Smooth muscle cell (in vitro differentiated cells): Measurements from ENCODE around the gene TNFRSF8. TPM values are rescaled to one million over a fixed set of nuclear protein-coding genes. Genes with fewer than 3 reads are reported as not detected.

Source experiments
- DNase-seq: peaks from one replicate; lab custom pipeline; 2025; ENCODE audit not compliant: unreplicated experiment; lab: John Stamatoyannopoulos, UW
- H2AFZ ChIP-seq: fragments of 200-600 bp; sonication (generic); 2 replicates; pipeline ENCODE4 v1.6.0; 2016; ENCODE audit warnings: antibody characterized with exemption, low read depth, mild to moderate bottlenecking
- H3F3A ChIP-seq: fragments of 200-600 bp; sonication (generic); 2 replicates; pipeline ENCODE4 v1.6.0; 2017; ENCODE audit warnings: antibody characterized with exemption, low read depth
- H3K27ac ChIP-seq: fragments of 200-600 bp; sonication (generic); 2 replicates; pipeline ENCODE4 v1.5.1; 2016; ENCODE audit warnings: low read depth, mild to moderate bottlenecking
- H3K27me3 ChIP-seq: fragments of 200-600 bp; sonication (generic); 2 replicates; pipeline ENCODE4 v1.6.1; 2016; ENCODE audit warnings: low read depth, mild to moderate bottlenecking
- H3K36me3 ChIP-seq: fragments of 200-600 bp; sonication (generic); 2 replicates; pipeline ENCODE4 v1.5.1; 2016; ENCODE audit warnings: low read depth
- H3K4me1 ChIP-seq: fragments of 200-600 bp; sonication (generic); 2 replicates; pipeline ENCODE4 v1.5.1; 2016; ENCODE audit warnings: low read depth
- H3K4me2 ChIP-seq: fragments of 200-600 bp; sonication (generic); 2 replicates; pipeline ENCODE4 v1.6.0; 2016; ENCODE audit warnings: mild to moderate bottlenecking
- H3K4me3 ChIP-seq: fragments of 200-600 bp; sonication (generic); 2 replicates; pipeline ENCODE4 v1.5.1; 2016; ENCODE audit warnings: mild to moderate bottlenecking
- H3K79me2 ChIP-seq: fragments of 200-600 bp; sonication (generic); 2 replicates; pipeline ENCODE4 v1.6.0; 2016; ENCODE audit warnings: low read depth, mild to moderate bottlenecking
- H3K9ac ChIP-seq: fragments of 200-600 bp; sonication (generic); 2 replicates; pipeline ENCODE4 v1.6.0; 2016; ENCODE audit warnings: low read depth
- H3K9me3 ChIP-seq: fragments of 200-600 bp; sonication (generic); replicated peaks from 2 replicates; pipeline ENCODE4 v1.5.1; 2016; ENCODE audit warnings: low read depth
- H4K20me1 ChIP-seq: fragments of 200-600 bp; sonication (generic); 2 replicates; pipeline ENCODE4 v1.6.0; 2016; ENCODE audit warnings: low read depth
- CTCF ChIP-seq: fragments of 200-600 bp; sonication (generic); IDR thresholded peaks from 2 replicates; pipeline ENCODE4 v1.5.1; 2017; ENCODE audit warnings: borderline replicate concordance, mild to moderate bottlenecking, antibody characterized with exemption; ENCODE audit not compliant: insufficient read depth, poor library complexity, severe bottlenecking
- WGBS: methylation state at CpG from one replicate; pipeline ENCODE4 v1.1.7; 2016; ENCODE audit warnings: low lambda C conversion rate; 5-methylcytosine and 5-hydroxymethylcytosine counted together
- polyA plus RNA-seq: library from polyadenylated mRNA; unstranded; fragments of >200 nt; fragmentation: Nextera tagmentation; extraction: Ambion mirVana; gene quantifications from 2 replicates; pipeline ENCODE4 v1.2.1, GENCODE V29; 2016
- total RNA-seq: library from RNA; depleted of rRNA; stranded (reverse); fragments of >200 nt; gene quantifications from 2 replicates; pipeline ENCODE4 v1.2.3, GENCODE V29; 2014

TNFRSF8 gene
- total and polyA plus RNA-seq, 2 experiments from 2014 or later, result 0.54 to 1.3 TPM

- Histone ChIP-seq H3K4me3 (no peak overlapping the region), H3K9ac (no peak overlapping the region), H3K27ac (no peak overlapping the region), H4K20me1 (no peaks in the 10 kb centered on the region), H3K79me2 (no peaks in the 10 kb centered on the region), H2AFZ (no peak overlapping the region), H3F3A (no peaks in the 10 kb centered on the region), H3K27me3 (no peaks in the 10 kb centered on the region), H3K4me1 (no peaks in the 10 kb centered on the region), H3K9me3 (no peaks in the 10 kb centered on the region), H3K4me2 (no peak overlapping the region), H3K36me3 (no peaks in the 10 kb centered on the region)
- DNase-seq, result no peak
- 100% methylated on average over 2 of the region's 2 CpGs for WGBS
- no peak for TF ChIP-seq CTCF
Measured at GRCh38 chr1:12151465-12151864, 88.4 kb downstream of the TNFRSF8 start.

GRCh38 chr1:12152113-12152891, 89.2 kb downstream of the TNFRSF8 start:
- H2AFZ ChIP-seq, result no peak overlapping the region
- H3K9ac ChIP-seq, result no peak overlapping the region
- no peak overlapping the region for H3K4me2 ChIP-seq
- DNase-seq, result no peak
- H3K36me3 ChIP-seq, result no peaks in the 10 kb centered on the region
- no peaks in the 10 kb centered on the region for H3F3A ChIP-seq
- no peak for TF ChIP-seq CTCF
- H3K9me3 ChIP-seq, result no peaks in the 10 kb centered on the region
- no peaks in the 10 kb centered on the region for H3K27me3 ChIP-seq
- WGBS, result 94% methylated on average over 7 of the region's 7 CpGs
- H3K27ac ChIP-seq, result no peak overlapping the region
- no peaks in the 10 kb centered on the region for H3K4me1 ChIP-seq
- H3K4me3 ChIP-seq, result no peak overlapping the region
- H4K20me1 ChIP-seq, result no peaks in the 10 kb centered on the region
- H3K79me2 ChIP-seq, result no peaks in the 10 kb centered on the region

GRCh38 chr1:12153181-12153785, 90.2 kb downstream of the TNFRSF8 start:
- Histone ChIP-seq H3K9me3 (no peaks in the 10 kb centered on the region), H3K79me2 (no peaks in the 10 kb centered on the region), H2AFZ (no peak overlapping the region), H3K4me1 (peaks cover 7% of the 10 kb centered on the region), H3K9ac (no peak overlapping the region), H3K36me3 (no peaks in the 10 kb centered on the region), H4K20me1 (no peaks in the 10 kb centered on the region), H3K4me2 (no peak overlapping the region), H3K4me3 (no peak overlapping the region), H3K27me3 (no peaks in the 10 kb centered on the region), H3F3A (no peaks in the 10 kb centered on the region), H3K27ac (peak overlapping the region; percentile 62)
- TF ChIP-seq CTCF, result no peak
- WGBS, result 50% methylated on average over 13 of the region's 13 CpGs
- DNase-seq, result no peak
